Measurements from ENCODE around the gene PITPNM3.

PITPNM3 gene

DNA sequence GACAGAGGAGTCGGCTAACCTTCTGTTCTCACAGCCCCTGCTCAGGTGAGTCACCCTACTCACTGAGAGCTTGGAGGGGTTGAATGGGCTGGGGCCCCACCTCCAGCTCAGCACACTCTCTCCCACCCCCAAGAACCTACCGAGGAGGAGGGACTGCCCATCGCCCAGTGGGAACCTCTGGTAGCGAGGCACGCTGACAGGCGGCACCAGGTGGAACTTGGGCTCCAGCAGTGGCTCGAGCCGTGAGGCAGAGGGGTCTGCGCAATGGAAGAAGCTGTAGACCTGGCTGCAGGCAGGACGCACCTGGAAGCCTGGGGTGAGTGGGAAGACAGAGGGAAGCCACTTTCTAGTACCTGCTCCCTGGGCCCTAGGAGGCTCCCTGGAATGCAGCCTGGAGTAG is 83.8 kb downstream of the PITPNM3 start:
- Mint-ChIP-seq H3K9me3 (peaks cover 13% of the 10 kb centered on the region), H3K4me1 (peaks cover 35% of the 10 kb centered on the region), H3K36me3 (ENCODE audit: low read depth) (peaks cover 5% of the 10 kb centered on the region), H3K27ac (no peak overlapping the region), H3K27me3 (ENCODE audit: low read depth, poor library complexity) (peaks cover 24% of the 10 kb centered on the region), H3K4me3 (no peak overlapping the region)
- TF ChIP-seq, protein P1, sequence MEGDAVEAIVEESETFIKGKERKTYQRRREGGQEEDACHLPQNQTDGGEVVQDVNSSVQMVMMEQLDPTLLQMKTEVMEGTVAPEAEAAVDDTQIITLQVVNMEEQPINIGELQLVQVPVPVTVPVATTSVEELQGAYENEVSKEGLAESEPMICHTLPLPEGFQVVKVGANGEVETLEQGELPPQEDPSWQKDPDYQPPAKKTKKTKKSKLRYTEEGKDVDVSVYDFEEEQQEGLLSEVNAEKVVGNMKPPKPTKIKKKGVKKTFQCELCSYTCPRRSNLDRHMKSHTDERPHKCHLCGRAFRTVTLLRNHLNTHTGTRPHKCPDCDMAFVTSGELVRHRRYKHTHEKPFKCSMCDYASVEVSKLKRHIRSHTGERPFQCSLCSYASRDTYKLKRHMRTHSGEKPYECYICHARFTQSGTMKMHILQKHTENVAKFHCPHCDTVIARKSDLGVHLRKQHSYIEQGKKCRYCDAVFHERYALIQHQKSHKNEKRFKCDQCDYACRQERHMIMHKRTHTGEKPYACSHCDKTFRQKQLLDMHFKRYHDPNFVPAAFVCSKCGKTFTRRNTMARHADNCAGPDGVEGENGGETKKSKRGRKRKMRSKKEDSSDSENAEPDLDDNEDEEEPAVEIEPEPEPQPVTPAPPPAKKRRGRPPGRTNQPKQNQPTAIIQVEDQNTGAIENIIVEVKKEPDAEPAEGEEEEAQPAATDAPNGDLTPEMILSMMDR (IDR thresholded peaks at IDR 0.05): no peak
- no peak for DNase-seq

DNA sequence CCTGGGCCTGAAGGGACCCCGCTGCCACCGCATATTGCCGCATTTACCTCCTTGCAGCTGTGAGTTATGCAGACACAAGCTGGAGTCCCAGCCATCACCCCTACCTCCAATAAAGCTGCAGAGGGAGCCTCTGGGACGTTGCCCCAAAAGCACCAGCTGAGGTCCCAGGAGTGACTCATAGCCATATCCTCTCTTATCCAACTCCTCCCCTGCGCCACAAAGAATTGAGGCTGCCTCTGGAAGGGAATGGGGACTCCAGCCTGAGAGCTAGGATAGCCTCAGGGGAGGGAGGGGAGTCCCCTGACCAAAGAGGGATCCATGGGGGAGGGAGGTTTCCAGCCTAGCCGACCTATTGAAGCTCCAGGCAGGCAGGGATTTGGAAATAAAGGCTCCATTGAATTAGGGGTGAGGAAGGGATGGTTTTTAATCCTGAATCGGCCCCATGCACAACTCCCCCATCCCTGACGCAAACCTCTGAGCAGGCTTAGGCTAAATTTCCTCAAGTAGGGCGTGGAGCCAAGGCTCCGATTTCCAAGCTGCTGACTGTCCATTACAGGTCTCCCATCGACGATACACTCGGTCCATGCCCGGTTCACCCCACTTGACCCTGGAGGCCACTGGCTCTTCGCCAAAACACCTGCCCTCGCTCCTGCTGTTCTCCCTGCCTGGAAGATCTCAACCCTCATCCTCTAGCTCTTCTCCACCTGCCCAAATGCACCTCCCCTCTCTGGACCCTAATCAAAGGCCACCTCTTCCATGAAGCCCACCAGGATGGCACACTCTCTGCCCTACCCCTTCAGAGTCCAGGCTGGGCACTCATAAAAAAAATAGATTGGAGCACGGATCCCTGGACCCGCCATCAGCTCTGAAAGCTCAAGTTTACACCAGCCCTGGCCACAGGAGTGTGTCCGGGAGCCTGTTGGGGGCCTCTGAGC is 84.6 kb downstream of the PITPNM3 start:
- Mint-ChIP-seq H3K27ac (no peak overlapping the region), H3K4me3 (no peak overlapping the region), H3K4me1 (peaks cover 28% of the 10 kb centered on the region), H3K27me3 (ENCODE audit: low read depth, poor library complexity) (peaks cover 21% of the 10 kb centered on the region), H3K9me3 (peaks cover 15% of the 10 kb centered on the region), H3K36me3 (ENCODE audit: low read depth) (peaks cover 5% of the 10 kb centered on the region)
- DNase-seq: no peak
- TF ChIP-seq, protein P1 (IDR thresholded peaks at IDR 0.05): no peak

DNA sequence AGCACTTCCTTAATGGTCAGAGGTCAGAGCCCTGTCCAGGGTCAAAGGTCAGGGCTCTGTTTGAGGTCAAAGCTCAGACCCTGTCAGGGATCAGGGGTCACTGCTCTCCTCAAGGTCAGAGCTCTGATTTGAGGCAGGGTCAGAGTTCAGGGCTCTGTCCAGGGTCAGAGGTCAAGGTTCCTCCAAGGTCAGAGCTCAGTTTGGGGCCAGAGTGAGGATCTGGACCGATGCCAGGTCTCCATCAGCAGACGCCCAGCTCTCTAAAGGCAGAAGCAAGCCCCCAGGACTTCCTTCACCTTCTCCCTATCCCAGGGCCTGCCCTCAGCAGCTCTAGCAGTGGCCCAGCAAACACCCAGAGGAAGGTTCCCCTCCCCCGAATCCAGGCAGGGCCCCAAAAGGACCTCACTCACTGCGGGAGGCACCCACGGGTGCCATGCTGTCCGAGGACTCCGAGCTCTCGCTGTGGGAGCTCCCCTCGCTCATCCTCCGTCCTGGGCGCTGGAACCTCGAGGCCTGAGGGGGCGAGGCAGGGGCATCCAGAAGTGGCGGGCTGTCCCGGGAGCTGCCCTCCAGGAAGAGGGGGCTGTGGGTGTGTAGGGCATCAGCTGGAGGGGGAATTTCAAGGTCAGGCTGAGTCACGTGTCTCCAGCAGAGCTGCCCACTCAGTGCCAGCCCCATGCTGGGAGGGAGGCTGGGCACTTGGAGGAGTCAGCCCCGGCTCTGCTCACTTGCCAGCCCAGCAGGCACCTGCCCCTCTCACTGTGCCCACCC is 85.4 kb downstream of the PITPNM3 start:
- Mint-ChIP-seq H3K9me3 (peaks cover 21% of the 10 kb centered on the region), H3K27ac (no peak overlapping the region), H3K36me3 (ENCODE audit: low read depth) (peaks cover 11% of the 10 kb centered on the region), H3K4me1 (peaks cover 19% of the 10 kb centered on the region), H3K27me3 (ENCODE audit: low read depth, poor library complexity) (peaks cover 25% of the 10 kb centered on the region), H3K4me3 (no peak overlapping the region)
- TF ChIP-seq, protein P1 (IDR thresholded peaks at IDR 0.05): no peak
- DNase-seq: no peak

DNA sequence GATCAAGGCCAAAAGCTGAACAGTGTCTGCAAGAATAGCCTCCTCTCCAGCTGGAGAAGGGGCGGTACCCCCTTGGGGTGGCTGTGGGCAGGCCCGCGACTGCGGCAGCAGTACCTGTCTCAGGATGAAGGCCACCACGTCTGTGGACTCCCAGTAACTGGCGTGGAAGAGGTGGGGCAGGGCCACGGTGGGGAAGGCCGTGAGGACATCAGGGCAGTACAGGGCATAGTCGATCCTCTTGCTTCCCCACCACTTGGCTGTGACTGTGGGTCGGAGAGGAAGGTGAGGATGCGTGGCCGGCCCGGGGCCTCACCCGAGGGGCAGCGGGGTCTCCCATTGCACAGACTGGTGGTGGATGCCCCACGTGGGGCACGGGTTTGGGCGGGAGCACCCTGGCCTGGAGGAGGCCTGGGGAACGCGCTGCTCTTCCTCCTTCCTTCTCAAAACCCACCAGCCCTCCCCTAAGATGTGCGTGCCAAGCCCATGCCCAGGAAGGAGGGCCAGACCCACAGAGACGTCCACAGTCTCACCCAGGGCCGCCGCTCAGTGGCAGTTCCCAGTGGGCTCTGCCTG is 86.1 kb downstream of the PITPNM3 start:
- H3K27me3 Mint-ChIP-seq (ENCODE audit: low read depth, poor library complexity): peaks cover 23% of the 10 kb centered on the region
- peaks cover 11% of the 10 kb centered on the region for H3K36me3 Mint-ChIP-seq (ENCODE audit: low read depth)
- H3K4me1 Mint-ChIP-seq: peaks cover 16% of the 10 kb centered on the region
- TF ChIP-seq, protein P1 (IDR thresholded peaks at IDR 0.05): no peak
- DNase-seq: no peak
- H3K9me3 Mint-ChIP-seq: peaks cover 21% of the 10 kb centered on the region
- H3K4me3 Mint-ChIP-seq: no peak overlapping the region
- H3K27ac Mint-ChIP-seq: no peak overlapping the region

DNA sequence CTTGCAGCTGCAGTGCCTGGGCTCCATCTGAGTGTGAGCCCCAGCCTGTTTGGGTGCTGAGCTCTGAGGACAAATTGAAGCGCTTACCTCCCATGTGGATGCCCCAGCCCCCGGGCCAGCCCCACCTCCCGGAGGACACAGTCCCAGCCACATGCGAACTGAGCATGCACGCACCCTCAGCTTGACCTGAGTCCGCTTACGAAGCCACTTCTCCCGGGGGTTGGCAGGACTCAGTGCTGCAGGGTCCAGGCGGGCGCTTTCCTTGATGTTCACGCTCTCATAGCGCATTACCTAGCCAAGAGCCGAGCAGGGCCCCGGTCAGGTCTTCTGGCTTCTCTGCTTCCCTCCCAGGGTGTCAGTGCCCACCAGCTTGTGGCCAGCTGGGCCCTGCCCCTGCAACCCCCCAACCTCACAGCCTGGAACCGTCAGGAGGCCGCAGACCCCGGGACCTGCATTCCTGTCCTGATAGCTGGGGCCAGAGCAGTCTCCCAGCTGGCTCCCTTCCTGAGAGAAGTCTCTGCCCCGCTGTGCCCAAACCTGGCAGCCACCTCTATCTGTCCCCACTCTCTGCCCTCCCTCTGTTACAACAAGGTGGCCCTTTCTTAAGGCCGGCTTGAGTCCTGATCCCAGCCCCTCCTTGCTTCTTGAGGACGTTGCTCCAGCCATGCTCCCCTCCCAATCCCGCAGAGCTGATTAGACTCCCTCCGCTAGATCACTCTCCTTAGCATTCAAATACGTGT is 88.1 kb downstream of the PITPNM3 start:
- Mint-ChIP-seq H3K4me3 (no peak overlapping the region), H3K27ac (no peak overlapping the region), H3K9me3 (peaks cover 21% of the 10 kb centered on the region), H3K27me3 (ENCODE audit: low read depth, poor library complexity) (peaks cover 17% of the 10 kb centered on the region), H3K4me1 (peaks cover 11% of the 10 kb centered on the region), H3K36me3 (ENCODE audit: low read depth) (peaks cover 11% of the 10 kb centered on the region)
- no peak for DNase-seq
- TF ChIP-seq, protein P1 (IDR thresholded peaks at IDR 0.05): no peak
